ENCODE results near the gene TVP23B.
"Not testable (repeated sequence)": the region's sequence is repeated elsewhere in the genome, so short reads cannot be mapped to it uniquely, and the experiment has no call there.

TVP23B gene

GRCh38 chr17:18786890-18787289 lies 5.9 kb downstream of the TVP23B start:
- POLR2A ChIA-PET: interaction anchor here (0.7 kb wide), 1 partner anchor 174 kb away, joined by 3 read pairs; no protein-coding TSS in a partner anchor
- H3K36me3 ChIP-seq (ENCODE audit: control insufficient read depth in 2 of 2, insufficient read depth in 1 of 2, low read length in 2 of 2): peaks cover 0 to 13% of the 10 kb centered on the region in 2 experiments; a peak in 2 of 3 replicates
- CTCF ChIA-PET: not testable (repeated sequence)

GRCh38 chr17:18791402-18791801 lies 10.4 kb downstream of the TVP23B start:
- CTCF ChIA-PET; H3K4me3 ChIP-seq (ENCODE audit: low read depth, low read length); H3K9me3 ChIP-seq (ENCODE audit: control insufficient read depth, insufficient read depth, low read depth, low read length); H3K4me1 ChIP-seq (ENCODE audit: control insufficient read depth, insufficient read depth, low read length); POLR2A ChIA-PET; H3K27ac ChIP-seq (ENCODE audit: extremely low read depth, low read depth, low read length): not testable (repeated sequence)
- peaks cover 7 to 22% of the 10 kb centered on the region in 2 experiments for H3K36me3 ChIP-seq (ENCODE audit: control insufficient read depth in 2 of 2, insufficient read depth in 1 of 2, low read length in 2 of 2)

More at GRCh38 chr17:18786890-18787289, 5.9 kb downstream of the TVP23B start:
- H3K27ac ChIP-seq (ENCODE audit: extremely low read depth, low read depth, low read length); H3K4me3 ChIP-seq (ENCODE audit: low read depth, low read length); H3K4me1 ChIP-seq (ENCODE audit: control insufficient read depth, insufficient read depth, low read length); H3K9me3 ChIP-seq (ENCODE audit: control insufficient read depth, insufficient read depth, low read depth, low read length): not testable (repeated sequence)
- TF ChIP-seq KLF1 (tag by site-specific recombination; IDR thresholded peaks at IDR 0.05): peak; percentile 61

GRCh38 chr17:18794841-18795240 lies 13.9 kb downstream of the TVP23B start:
- POLR2A ChIA-PET: not testable (repeated sequence)

GRCh38 chr17:18796887-18797286 lies 15.9 kb downstream of the TVP23B start:
- peaks cover 7 to 49% of the 10 kb centered on the region in 2 experiments for H3K36me3 ChIP-seq (ENCODE audit: control insufficient read depth in 2 of 2, insufficient read depth in 1 of 2, low read length in 2 of 2)
- H3K9me3 ChIP-seq (ENCODE audit: control insufficient read depth, insufficient read depth, low read depth, low read length); CTCF ChIA-PET; H3K4me1 ChIP-seq (ENCODE audit: control insufficient read depth, insufficient read depth, low read length); H3K27ac ChIP-seq (ENCODE audit: extremely low read depth, low read depth, low read length); POLR2A ChIA-PET; H3K4me3 ChIP-seq (ENCODE audit: low read depth, low read length): not testable (repeated sequence)
- peak; percentile 69; the same call in 1 of the 2 replicates for TF ChIP-seq ZNF664 (tag by site-specific recombination; IDR thresholded peaks at IDR 0.05)

More at GRCh38 chr17:18794841-18795240, 13.9 kb downstream of the TVP23B start:
- H3K4me1 ChIP-seq (ENCODE audit: control insufficient read depth, insufficient read depth, low read length); H3K4me3 ChIP-seq (ENCODE audit: low read depth, low read length); H3K27ac ChIP-seq (ENCODE audit: extremely low read depth, low read depth, low read length); H3K9me3 ChIP-seq (ENCODE audit: control insufficient read depth, insufficient read depth, low read depth, low read length): not testable (repeated sequence)
- CTCF ChIA-PET: interaction anchor here (0.5 to 0.6 kb wide), 3 partner anchors 169 to 532 kb away, joined by 3 to 5 read pairs (median 5); no protein-coding TSS in a partner anchor
- peaks cover 7 to 37% of the 10 kb centered on the region in 2 experiments for H3K36me3 ChIP-seq (ENCODE audit: control insufficient read depth in 2 of 2, insufficient read depth in 1 of 2, low read length in 2 of 2)

GRCh38 chr17:18803458-18804245 lies 22.7 kb downstream of the TVP23B start:
- H3K27ac ChIP-seq (ENCODE audit: extremely low read depth, low read depth, low read length); H3K4me3 ChIP-seq (ENCODE audit: low read depth, low read length); H3K4me1 ChIP-seq (ENCODE audit: control insufficient read depth, insufficient read depth, low read length); H3K9me3 ChIP-seq (ENCODE audit: control insufficient read depth, insufficient read depth, low read depth, low read length); CTCF ChIA-PET; POLR2A ChIA-PET: not testable (repeated sequence)
- H3K36me3 ChIP-seq (ENCODE audit: control insufficient read depth in 2 of 2, insufficient read depth in 1 of 2, low read length in 2 of 2): peaks cover 0 to 55% of the 10 kb centered on the region in 2 experiments

GRCh38 chr17:18815924-18816323 lies 34.9 kb downstream of the TVP23B start:
- CTCF ChIA-PET: interaction anchor here (0.5 to 0.6 kb wide), 2 partner anchors 49 to 190 kb away, joined by 3 read pairs; no protein-coding TSS in a partner anchor
- H3K4me3 ChIP-seq (ENCODE audit: low read depth, low read length); POLR2A ChIA-PET; H3K27ac ChIP-seq (ENCODE audit: extremely low read depth, low read depth, low read length); H3K36me3 ChIP-seq (ENCODE audit: control insufficient read depth in 2 of 2, insufficient read depth in 1 of 2, low read length in 2 of 2); H3K9me3 ChIP-seq (ENCODE audit: control insufficient read depth, insufficient read depth, low read depth, low read length); H3K4me1 ChIP-seq (ENCODE audit: control insufficient read depth, insufficient read depth, low read length): not testable (repeated sequence)
- peak; percentile 58; the same call in 1 of the 2 replicates for TF ChIP-seq ZNF664 (tag by site-specific recombination; IDR thresholded peaks at IDR 0.05)

- CTCF ChIA-PET: interaction anchor here (0.5 to 1.2 kb wide), 5 partner anchors 49 to 191 kb away, joined by 3 read pairs; no protein-coding TSS in a partner anchor
- H3K27ac ChIP-seq (ENCODE audit: extremely low read depth, low read depth, low read length); H3K4me3 ChIP-seq (ENCODE audit: low read depth, low read length); H3K9me3 ChIP-seq (ENCODE audit: control insufficient read depth, insufficient read depth, low read depth, low read length); H3K4me1 ChIP-seq (ENCODE audit: control insufficient read depth, insufficient read depth, low read length); H3K36me3 ChIP-seq (ENCODE audit: control insufficient read depth in 2 of 2, insufficient read depth in 1 of 2, low read length in 2 of 2); POLR2A ChIA-PET: not testable (repeated sequence)
- peak; percentile 52 for TF ChIP-seq ZNF654 (tag by site-specific recombination; IDR thresholded peaks at IDR 0.05; ENCODE audit: low read depth)
- TF ChIP-seq ZNF335 (tag by site-specific recombination; conservative IDR thresholded peaks at IDR 0.05): 0 out of 2 replicates have a peak, but pooled peaks have one; percentile 15
- 0 out of 2 replicates have a peak, but pooled peaks have one; percentile 10 for TF ChIP-seq CTCF (tag by site-specific recombination; IDR thresholded peaks at IDR 0.05)
Observed at GRCh38 chr17:18816489-18817371, 35.7 kb downstream of the TVP23B start.

GRCh38 chr17:18821430-18821829 lies 40.4 kb downstream of the TVP23B start:
- H3K36me3 ChIP-seq (ENCODE audit: control insufficient read depth in 2 of 2, insufficient read depth in 1 of 2, low read length in 2 of 2); H3K27ac ChIP-seq (ENCODE audit: extremely low read depth, low read depth, low read length); H3K4me1 ChIP-seq (ENCODE audit: control insufficient read depth, insufficient read depth, low read length); H3K4me3 ChIP-seq (ENCODE audit: low read depth, low read length); H3K9me3 ChIP-seq (ENCODE audit: control insufficient read depth, insufficient read depth, low read depth, low read length); POLR2A ChIA-PET: not testable (repeated sequence)
- CTCF ChIA-PET: interaction anchor here (0.6 kb wide), 1 partner anchor 140 kb away, joined by 5 read pairs; no protein-coding TSS in a partner anchor

GRCh38 chr17:18827613-18828012 lies 46.6 kb downstream of the TVP23B start:
- H3K27ac ChIP-seq (ENCODE audit: extremely low read depth, low read depth, low read length); H3K36me3 ChIP-seq (ENCODE audit: control insufficient read depth in 2 of 2, insufficient read depth in 1 of 2, low read length in 2 of 2); H3K4me1 ChIP-seq (ENCODE audit: control insufficient read depth, insufficient read depth, low read length); H3K4me3 ChIP-seq (ENCODE audit: low read depth, low read length); CTCF ChIA-PET; POLR2A ChIA-PET; H3K9me3 ChIP-seq (ENCODE audit: control insufficient read depth, insufficient read depth, low read depth, low read length): not testable (repeated sequence)
